Stimulated activated CD8-positive, alpha-beta memory T cell treated with anti-CD3 and anti-CD28 coated beads, Interleukin-12 subunit alpha, Interleukin-12 subunit beta, amount 100 ng/mL, for 1 hour (primary cell): Measurements from ENCODE around the gene AGAP9.
"Not testable (repeated sequence)": the region's sequence is repeated elsewhere in the genome, so short reads cannot be mapped to it uniquely, and the experiment has no call there.

Experiments
- DNase-seq: peaks from one replicate; pipeline ENCODE4 v3.0.0-alpha.2; 2020; ENCODE audit warnings: low read depth

The AGAP9 gene

DNA sequence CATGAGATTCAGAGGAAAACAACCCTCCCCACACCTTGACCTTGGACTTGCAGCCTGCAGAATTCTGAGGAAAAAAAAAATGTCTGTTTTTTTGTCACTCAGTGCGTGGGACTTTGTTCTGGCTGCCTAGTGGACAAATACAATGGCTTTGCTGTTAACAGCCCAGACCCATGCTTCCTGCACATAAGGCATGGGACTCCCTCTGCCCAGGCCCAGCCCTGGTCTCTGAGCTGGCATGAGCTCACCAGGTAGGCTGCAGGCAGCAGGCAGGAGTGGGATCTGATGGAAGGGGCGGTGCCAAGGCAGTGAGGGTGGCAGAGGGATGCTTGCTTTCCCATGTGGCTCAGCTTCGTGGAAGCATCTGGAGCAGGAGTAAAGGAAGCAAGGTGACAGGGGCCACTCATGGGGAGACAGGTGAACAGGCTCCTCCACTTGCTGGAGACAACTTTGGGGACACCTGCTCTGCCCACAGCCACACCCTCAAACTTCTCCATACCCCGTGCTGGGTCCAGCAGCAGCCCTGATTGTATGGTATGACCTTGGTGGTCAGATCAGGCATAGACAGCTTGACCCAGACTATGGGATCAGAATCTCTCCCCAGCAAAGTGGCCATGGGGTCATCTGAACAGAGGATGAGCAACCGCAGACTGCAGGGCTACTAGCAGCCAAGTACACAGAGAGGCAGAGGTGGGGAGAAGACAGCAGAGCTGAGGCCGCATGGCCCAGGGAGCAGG is 66.5 kb downstream of the AGAP9 start:
- DNase-seq: no peak

GRCh38 chr10:47456079-47456785 is 67.2 kb downstream of the AGAP9 start:
- no peak for DNase-seq

- not testable (repeated sequence) for DNase-seq
Measured at GRCh38 chr10:47455350-47456078, 67.9 kb downstream of the AGAP9 start.

GRCh38 chr10:47454780-47455058 is 68.7 kb downstream of the AGAP9 start:
- no peak for DNase-seq

- no peak for DNase-seq
Measured at GRCh38 chr10:47454008-47454779, 69.2 kb downstream of the AGAP9 start.

DNA sequence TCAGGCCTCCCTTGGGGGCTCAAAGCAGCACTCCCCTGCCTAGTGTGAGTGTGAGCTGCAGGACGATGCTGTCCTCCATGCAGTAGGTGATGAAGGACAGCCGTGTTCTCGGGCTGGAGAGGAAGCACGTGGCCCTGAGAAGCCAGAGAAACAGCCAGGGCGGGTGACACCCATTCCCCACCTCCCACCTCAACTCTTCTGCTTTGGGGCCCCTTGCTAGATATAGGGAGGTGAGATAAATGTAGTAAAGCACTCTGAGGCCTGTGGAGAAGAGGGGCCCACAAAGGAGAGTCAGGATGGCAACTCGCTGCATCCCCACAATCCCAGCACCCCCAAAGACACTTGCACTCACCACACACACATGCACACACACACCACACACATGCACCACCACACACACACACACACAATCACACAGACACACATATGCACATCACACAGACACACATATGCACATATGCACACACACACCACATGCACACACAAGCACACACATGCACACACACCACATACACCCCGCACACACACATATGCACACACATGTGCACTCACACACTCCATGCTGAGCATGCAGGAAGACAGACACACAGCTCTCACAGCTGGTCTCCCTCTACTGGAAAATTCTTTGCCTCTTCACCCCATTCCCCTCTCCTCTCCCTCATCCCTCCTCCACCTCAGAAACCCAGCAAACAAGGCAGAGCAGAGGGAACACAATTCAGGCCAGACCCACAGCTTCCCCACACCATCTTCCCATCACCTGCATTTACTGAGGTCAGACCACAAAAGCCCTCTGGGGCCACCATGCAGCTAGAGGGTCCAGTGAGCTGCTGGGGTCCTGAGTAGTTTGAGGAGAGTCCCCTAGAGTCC is 70.1 kb downstream of the AGAP9 start:
- no peak for DNase-seq

DNA sequence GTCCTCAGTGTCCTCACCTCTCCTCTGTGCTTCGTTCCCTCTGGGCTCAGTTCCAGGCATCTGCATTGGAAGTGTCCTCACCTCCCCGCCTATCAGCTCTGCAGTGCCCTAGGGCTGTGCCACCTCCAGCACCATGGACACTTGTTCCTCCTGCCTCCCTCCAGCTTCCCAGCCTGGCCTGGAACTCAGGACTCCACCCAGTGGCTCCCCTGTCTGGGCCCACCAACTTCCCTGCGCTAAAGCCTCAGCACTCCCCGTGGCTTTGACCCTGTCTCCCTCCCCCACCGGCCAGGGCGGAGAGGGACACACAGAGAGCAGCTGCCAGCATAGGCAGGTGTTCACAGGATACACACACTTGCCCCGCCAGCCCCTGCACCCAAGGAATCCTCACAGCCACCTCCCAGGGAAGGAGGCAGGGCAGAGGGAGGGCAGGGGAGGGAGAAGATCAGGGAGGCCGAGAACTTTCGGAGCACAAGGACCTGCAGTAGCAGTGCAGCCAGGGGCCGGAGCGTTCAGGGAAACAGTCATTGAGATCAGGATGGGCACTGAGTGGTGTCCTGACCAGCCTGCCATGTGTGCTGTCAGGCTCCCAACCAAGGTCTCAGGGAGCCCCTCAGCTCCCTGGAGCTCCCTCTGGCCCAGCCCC is 70.8 kb downstream of the AGAP9 start:
- DNase-seq: no peak

DNA sequence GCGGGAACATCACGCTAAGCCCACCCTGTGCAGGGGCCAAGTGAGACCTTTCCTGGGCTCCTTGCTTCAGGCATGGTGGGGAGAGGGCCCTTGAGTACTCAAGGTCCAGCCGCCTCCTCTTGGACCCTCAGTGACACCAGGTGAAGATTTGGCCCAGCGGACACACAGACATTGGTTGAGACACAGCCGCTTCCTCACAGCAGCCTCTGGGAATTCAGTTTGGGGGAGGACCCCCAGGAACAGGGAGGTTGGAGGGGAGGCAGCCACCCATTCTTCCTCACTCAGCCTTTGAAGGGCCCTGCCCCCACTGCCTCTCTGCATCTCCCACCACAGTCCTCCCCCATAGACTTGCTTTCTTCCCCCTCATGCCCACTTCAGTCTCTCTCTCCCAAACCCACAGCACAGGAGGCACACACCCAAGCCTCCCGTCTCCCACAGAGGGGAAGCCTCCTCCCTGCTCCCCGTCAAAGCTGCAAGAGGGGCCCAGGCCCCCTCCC is 71.4 kb downstream of the AGAP9 start:
- no peak for DNase-seq
